ENCODE measurements around the gene SPRR3.

The SPRR3 gene

GRCh38 chr1:153001382-153001781 lies at the start of gene SPRR3:
TSS of gene SPRR3 (plus strand) at chr1:153001749. CDS start at chr1:153003021, 1,272 bp downstream.
- DNase-seq, result no peak

GRCh38 chr1:152953761-152954160 lies 47.8 kb upstream of the SPRR3 start:
- no peak for DNase-seq

- DNase-seq, result no peak
These were observed 47.1 kb upstream of the SPRR3 start for GRCh38 chr1:152954436-152954835.

GRCh38 chr1:152957561-152957960 lies 44.0 kb upstream of the SPRR3 start:
- DNase-seq, result no peak

GRCh38 chr1:152959273-152959672 lies 42.3 kb upstream of the SPRR3 start:
- DNase-seq, result no peak

- DNase-seq, result no peak
These were observed 41.6 kb upstream of the SPRR3 start for GRCh38 chr1:152959801-152960451.

- no peak for DNase-seq
These were observed 41.0 kb upstream of the SPRR3 start for GRCh38 chr1:152960452-152961044.

GRCh38 chr1:152961226-152961891 lies 40.2 kb upstream of the SPRR3 start:
- DNase-seq, result no peak

GRCh38 chr1:152962876-152963415 lies 38.6 kb upstream of the SPRR3 start:
- no peak for DNase-seq

- DNase-seq, result no peak
These were observed 37.0 kb upstream of the SPRR3 start for GRCh38 chr1:152964536-152964935.

- no peak for DNase-seq
These were observed 35.7 kb upstream of the SPRR3 start for GRCh38 chr1:152965853-152966252.

GRCh38 chr1:152967201-152967600 lies 34.3 kb upstream of the SPRR3 start:
- no peak for DNase-seq

- DNase-seq, result no peak
These were observed 33.3 kb upstream of the SPRR3 start for GRCh38 chr1:152968248-152968647.

- no peak for DNase-seq
These were observed 32.5 kb upstream of the SPRR3 start for GRCh38 chr1:152969036-152969435.

- DNase-seq, result no peak
These were observed 31.1 kb upstream of the SPRR3 start, which contains the start of gene SPRR4 for GRCh38 chr1:152970495-152970894. TSS of gene SPRR4 (plus strand) at chr1:152970648. CDS start at chr1:152971891, 1,243 bp downstream.

- no peak for DNase-seq
These were observed 29.2 kb upstream of the SPRR3 start for GRCh38 chr1:152972196-152972886.

- DNase-seq, result no peak
These were observed 24.9 kb upstream of the SPRR3 start for GRCh38 chr1:152976688-152977087.

GRCh38 chr1:152977614-152978013 lies 23.9 kb upstream of the SPRR3 start:
- DNase-seq, result no peak

- no peak for DNase-seq
These were observed 20.9 kb upstream of the SPRR3 start for GRCh38 chr1:152980676-152981075.

- no peak for DNase-seq
These were observed 20.2 kb upstream of the SPRR3 start for GRCh38 chr1:152981146-152981871.

- DNase-seq, result no peak
These were observed 19.5 kb upstream of the SPRR3 start for GRCh38 chr1:152982076-152982475.

GRCh38 chr1:152983234-152983633 lies 18.3 kb upstream of the SPRR3 start:
- no peak for DNase-seq

GRCh38 chr1:152983743-152984142 lies 17.8 kb upstream of the SPRR3 start, which contains the start of gene SPRR1A:
TSS of gene SPRR1A (plus strand) at chr1:152984081. CDS start at chr1:152985231, 1,150 bp downstream.
- DNase-seq, result no peak

Data from CD4-positive, alpha-beta T cell treated with Interleukin-21 for 1 hour (primary cell).